ENCODE data around the gene NQO2. TPM values are rescaled to one million over a fixed set of nuclear protein-coding genes. Genes with fewer than 3 reads are reported as not detected.

The NQO2 gene
- total and polyA plus RNA-seq, 2 experiments from 2014 or later, result 23.4 to 38.5 TPM

DNA sequence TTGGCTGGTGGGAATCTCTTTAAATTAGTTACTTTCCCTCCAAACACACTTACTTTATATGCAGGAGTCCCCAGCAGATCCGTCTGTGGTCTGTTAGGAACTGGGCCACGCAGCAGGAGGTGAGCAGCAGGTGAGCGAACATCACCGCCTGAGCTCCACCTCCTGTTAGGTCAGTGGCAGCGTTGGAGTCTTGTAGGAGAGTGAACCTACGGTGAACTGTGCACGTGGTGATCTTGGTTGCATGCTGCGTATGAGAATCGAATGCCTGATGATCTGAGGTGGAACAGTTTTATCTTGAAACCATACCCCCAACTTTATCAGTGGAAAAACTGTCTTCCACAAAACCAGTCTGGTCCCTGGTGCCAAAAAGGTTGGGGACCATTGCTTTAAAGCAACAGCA lies 33.3 kb upstream of the NQO2 start:
- no peaks in the 10 kb centered on the region for H4K20me1 ChIP-seq (ENCODE audit: insufficient read depth, poor library complexity, severe bottlenecking)
- no peaks in the 10 kb centered on the region for H3K27me3 ChIP-seq
- TF ChIP-seq, protein P1, sequence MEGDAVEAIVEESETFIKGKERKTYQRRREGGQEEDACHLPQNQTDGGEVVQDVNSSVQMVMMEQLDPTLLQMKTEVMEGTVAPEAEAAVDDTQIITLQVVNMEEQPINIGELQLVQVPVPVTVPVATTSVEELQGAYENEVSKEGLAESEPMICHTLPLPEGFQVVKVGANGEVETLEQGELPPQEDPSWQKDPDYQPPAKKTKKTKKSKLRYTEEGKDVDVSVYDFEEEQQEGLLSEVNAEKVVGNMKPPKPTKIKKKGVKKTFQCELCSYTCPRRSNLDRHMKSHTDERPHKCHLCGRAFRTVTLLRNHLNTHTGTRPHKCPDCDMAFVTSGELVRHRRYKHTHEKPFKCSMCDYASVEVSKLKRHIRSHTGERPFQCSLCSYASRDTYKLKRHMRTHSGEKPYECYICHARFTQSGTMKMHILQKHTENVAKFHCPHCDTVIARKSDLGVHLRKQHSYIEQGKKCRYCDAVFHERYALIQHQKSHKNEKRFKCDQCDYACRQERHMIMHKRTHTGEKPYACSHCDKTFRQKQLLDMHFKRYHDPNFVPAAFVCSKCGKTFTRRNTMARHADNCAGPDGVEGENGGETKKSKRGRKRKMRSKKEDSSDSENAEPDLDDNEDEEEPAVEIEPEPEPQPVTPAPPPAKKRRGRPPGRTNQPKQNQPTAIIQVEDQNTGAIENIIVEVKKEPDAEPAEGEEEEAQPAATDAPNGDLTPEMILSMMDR (IDR thresholded peaks at IDR 0.05; ENCODE audit: poor library complexity), result no peak
- no peak for TF ChIP-seq EZH2 (IDR thresholded peaks at IDR 0.05; ENCODE audit: borderline replicate concordance)
- no peak for TF ChIP-seq EZH2phosphoT487 (IDR thresholded peaks at IDR 0.05; ENCODE audit: low read depth, severe bottlenecking, unreplicated experiment)
- H3K4me1 ChIP-seq (ENCODE audit: insufficient read depth), result peaks cover 24% of the 10 kb centered on the region
- no peaks in the 10 kb centered on the region for H3K36me3 ChIP-seq (replicated peaks; ENCODE audit: insufficient read depth, low read depth)
- no peak overlapping the region for H3K27ac ChIP-seq
- no peak for DNase-seq (ENCODE audit: low spot score)
- H3K79me2 ChIP-seq, result peaks cover 59% of the 10 kb centered on the region
- no peaks in the 10 kb centered on the region for H3K9me3 ChIP-seq (ENCODE audit: low read depth)
- H3K4me3 ChIP-seq, result no peak overlapping the region
- 75% methylated on average over 9 of the region's 9 CpGs for WGBS (ENCODE audit: low lambda C conversion rate, missing lambda C conversion rate)
- no peak overlapping the region for H2AFZ ChIP-seq
- H3K4me2 ChIP-seq, result no peak overlapping the region
- H3K9me2 ChIP-seq (replicated peaks; ENCODE audit: insufficient read depth), result no peaks in the 10 kb centered on the region

DNA sequence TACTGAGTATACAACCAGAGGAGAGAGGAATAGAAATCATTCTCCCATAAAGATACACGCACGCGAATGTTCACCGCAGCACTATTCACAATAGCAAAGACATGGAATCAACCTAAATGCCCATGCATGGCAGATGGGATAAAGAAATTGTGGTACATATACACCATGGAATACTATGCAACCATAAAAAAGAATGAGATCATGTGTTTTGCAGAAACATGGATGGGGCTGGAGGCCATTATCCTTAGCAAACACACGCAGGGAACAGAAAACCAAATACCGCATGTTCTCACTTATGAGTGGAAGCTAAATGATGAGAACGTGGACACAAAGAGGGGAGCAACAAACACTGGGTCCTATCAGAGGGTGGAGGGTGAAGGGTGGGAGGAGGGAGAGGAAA lies 31.8 kb upstream of the NQO2 start:
- Histone ChIP-seq H3K27ac (no peak overlapping the region), H3K4me1 (ENCODE audit: insufficient read depth) (peaks cover 24% of the 10 kb centered on the region), H3K9me3 (ENCODE audit: low read depth) (no peaks in the 10 kb centered on the region), H2AFZ (no peak overlapping the region), H3K36me3 (replicated peaks; ENCODE audit: insufficient read depth, low read depth) (no peaks in the 10 kb centered on the region), H3K4me2 (no peak overlapping the region), H4K20me1 (ENCODE audit: insufficient read depth, poor library complexity, severe bottlenecking) (no peaks in the 10 kb centered on the region), H3K27me3 (no peaks in the 10 kb centered on the region), H3K4me3 (no peak overlapping the region), H3K79me2 (peaks cover 59% of the 10 kb centered on the region), H3K9me2 (replicated peaks; ENCODE audit: insufficient read depth) (no peaks in the 10 kb centered on the region)
- WGBS (ENCODE audit: low lambda C conversion rate, missing lambda C conversion rate), result over 99% methylated on average over 7 of the region's 7 CpGs
- TF ChIP-seq EZH2phosphoT487 (IDR thresholded peaks at IDR 0.05; ENCODE audit: low read depth, severe bottlenecking, unreplicated experiment), result no peak
- no peak for TF ChIP-seq EZH2 (IDR thresholded peaks at IDR 0.05; ENCODE audit: borderline replicate concordance)
- TF ChIP-seq, protein P1 (IDR thresholded peaks at IDR 0.05; ENCODE audit: poor library complexity), result no peak
- DNase-seq (ENCODE audit: low spot score), result no peak

GRCh38 chr6:2968600-2969135 lies 31.0 kb upstream of the NQO2 start:
- H3K4me2 ChIP-seq, result peak overlapping the region; percentile 87
- H4K20me1 ChIP-seq (ENCODE audit: insufficient read depth, poor library complexity, severe bottlenecking), result no peaks in the 10 kb centered on the region
- H3K4me1 ChIP-seq (ENCODE audit: insufficient read depth), result peaks cover 22% of the 10 kb centered on the region
- no peaks in the 10 kb centered on the region for H3K27me3 ChIP-seq
- H3K9me2 ChIP-seq (replicated peaks; ENCODE audit: insufficient read depth), result no peaks in the 10 kb centered on the region
- TF ChIP-seq EZH2 (IDR thresholded peaks at IDR 0.05; ENCODE audit: borderline replicate concordance) (no peak), EZH2phosphoT487 (IDR thresholded peaks at IDR 0.05; ENCODE audit: low read depth, severe bottlenecking, unreplicated experiment) (no peak)
- TF ChIP-seq, protein P1 (IDR thresholded peaks at IDR 0.05; ENCODE audit: poor library complexity), result no peak
- 50% methylated on average over 7 of the region's 8 CpGs for WGBS (ENCODE audit: low lambda C conversion rate, missing lambda C conversion rate)
- H3K27ac ChIP-seq, result peak overlapping the region; percentile 25
- no peak overlapping the region for H3K4me3 ChIP-seq
- no peak overlapping the region for H2AFZ ChIP-seq
- no peaks in the 10 kb centered on the region for H3K36me3 ChIP-seq (replicated peaks; ENCODE audit: insufficient read depth, low read depth)
- DNase-seq (ENCODE audit: low spot score), result no peak
- H3K9me3 ChIP-seq (ENCODE audit: low read depth), result no peaks in the 10 kb centered on the region
- H3K79me2 ChIP-seq, result peaks cover 54% of the 10 kb centered on the region

Data from hepatocyte (in vitro differentiated cells).